DMS53 treated with DMSO at 0.1 percent for 48 hours (cell line): ENCODE measurements around the gene PCYT2.

Source experiments
- DNase-seq: peaks from one replicate; lab custom pipeline; 2025; ENCODE audit not compliant: unreplicated experiment; lab: John Stamatoyannopoulos, UW

The PCYT2 gene

DNA sequence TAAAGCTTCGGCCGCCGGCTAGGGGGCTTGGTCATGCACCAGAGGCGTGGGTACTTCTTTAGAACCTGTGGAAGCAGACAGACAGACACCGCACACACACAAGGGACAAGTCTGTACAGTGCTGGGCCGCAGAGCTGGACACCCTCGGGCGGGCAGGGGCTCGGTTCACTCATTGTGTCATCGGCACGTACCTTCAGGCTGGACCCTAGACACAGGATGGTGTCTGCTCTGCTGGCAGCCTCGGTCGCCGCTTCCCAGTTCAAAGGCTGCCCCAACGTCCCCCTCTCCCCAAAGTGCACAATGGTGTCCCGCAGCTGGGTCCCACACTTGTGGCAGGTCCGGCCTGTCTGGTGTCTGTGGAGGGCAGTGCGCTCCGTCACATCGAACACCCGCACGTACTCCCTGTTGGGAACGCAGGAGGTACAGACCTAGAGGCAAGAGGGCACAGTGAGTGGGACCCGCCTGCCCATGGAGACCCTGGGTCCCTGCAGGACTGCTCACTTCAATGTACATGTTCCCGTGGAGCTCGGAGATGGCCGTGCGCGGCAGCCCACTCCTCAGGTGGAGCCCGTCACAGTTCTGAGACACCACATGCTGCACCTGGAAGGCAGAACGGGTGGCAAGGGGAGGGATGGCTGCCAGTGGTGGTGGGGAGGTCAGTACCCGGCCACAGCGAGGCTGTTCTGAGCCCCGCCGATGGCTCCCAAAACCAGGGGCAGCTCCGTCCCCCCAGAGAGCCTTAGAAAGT is 3.1 kb upstream of the PCYT2 start:
- no peak for DNase-seq

DNA sequence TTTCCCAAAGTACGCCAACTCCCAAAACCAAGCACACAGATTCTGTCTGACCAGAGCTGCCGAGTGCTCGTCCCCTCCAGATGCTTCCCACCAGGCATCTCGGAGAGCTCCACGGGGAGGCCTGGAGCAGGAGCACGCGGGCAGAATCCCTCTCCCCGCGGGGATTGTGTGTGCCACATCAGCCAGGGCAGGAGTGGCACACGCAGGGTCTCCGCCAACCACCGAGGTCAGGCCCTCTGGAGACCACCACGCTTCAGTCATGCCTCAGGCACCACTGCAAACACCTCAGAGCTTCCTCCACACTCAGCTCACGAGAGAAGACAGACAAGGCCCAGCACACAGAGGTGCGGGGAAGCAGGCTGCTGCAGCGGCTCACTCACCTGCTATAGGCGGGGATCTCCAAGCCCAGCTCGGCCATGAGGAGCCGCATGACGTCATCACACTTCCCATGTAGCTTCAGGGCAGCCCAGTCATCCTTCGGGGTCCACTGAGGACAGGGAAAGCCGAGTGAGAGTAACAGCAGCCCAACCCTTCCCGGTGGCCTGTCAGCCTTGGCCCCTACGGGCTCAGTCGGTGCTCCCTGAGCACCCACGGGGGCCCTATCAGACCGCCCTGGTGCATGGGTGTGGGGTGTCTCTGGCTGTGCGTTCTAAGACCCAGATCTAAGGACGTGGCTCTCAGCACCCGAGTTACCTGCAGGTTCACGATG is 2.3 kb upstream of the PCYT2 start:
- DNase-seq: no peak

DNA sequence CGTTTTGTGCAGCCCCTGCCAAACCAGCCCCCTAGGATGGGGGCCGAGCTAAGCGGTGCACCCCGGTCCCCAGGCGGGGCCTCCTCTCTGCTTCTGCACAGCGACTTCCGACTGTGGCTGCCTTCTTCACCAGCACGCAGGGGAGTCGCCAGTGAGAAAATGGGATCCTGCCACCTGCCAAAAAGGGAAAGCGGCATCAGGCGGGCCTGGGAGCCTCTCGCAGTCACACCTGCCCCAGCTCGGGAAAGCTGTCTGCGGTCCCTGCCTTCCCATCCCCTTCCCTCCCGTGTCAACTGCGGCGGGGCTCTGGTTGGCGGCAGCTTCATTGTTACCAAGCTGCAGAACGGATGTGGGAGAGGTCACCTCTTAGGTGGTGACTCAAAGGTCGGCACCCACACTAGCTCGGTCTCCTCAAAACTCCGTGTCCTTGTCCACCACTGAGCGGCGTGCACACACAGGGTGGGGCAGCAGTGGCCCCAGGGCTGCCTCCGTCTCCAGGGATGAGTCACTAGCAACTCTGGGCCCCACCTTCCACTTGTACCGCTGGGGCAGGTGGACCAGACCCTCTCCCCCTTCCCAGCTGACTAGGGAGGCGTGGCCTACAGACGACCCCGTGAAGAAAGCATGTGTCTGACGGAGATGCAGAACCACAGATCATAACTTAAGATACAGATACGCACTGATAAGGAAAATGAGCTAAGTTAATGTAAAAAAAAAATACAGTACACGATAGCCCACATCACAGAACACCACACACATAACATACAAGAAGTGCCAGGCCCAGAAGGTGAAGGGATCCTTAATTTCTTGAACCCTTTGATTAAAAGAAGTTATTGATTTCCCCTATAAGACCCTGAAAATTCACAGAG is 1.5 kb upstream of the PCYT2 start:
- DNase-seq: no peak

DNA sequence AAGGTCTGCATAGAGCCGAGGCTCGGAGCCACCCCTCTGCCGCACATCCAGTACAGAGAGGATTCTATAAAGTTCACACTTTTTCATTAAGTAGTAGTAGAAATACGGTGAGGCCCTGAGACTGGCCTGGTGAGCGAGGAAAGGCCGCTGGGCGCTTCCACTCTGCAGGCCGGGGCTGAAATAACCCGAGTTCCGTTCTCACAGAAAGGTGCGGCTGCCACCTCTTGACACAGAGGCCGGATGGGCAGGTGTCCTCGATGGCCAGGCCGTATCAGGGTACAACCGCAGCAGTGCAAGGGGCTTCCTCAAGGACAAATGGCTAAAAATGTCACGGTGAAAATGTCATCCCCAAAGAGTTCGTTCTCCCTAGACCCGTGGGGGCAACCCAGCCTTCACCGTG is 770 bp upstream of the PCYT2 start:
- DNase-seq: no peak

DNA sequence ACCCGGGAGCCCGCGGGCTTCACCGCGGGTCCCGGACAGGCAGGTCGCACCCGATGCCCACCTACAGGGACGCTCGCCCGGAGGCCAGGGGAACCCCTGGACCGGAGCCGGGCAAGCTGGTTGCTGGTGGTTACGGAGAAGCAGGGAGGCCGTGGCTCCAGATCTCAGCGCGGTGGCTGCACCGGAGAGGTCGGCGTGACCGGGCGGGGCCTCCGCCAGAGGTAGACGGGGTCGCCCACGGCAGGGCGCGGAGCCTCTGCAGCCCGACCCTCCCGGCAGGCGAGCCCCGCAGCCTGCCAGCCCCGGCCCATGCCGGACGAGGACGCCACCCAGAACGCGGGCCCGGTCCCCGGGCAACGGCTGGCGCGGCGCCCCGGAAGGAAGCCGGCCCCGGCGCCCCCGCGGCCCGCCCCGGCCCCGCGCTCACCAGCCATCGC is 341 bp downstream of the PCYT2 start:
- DNase-seq: no peak

DNA sequence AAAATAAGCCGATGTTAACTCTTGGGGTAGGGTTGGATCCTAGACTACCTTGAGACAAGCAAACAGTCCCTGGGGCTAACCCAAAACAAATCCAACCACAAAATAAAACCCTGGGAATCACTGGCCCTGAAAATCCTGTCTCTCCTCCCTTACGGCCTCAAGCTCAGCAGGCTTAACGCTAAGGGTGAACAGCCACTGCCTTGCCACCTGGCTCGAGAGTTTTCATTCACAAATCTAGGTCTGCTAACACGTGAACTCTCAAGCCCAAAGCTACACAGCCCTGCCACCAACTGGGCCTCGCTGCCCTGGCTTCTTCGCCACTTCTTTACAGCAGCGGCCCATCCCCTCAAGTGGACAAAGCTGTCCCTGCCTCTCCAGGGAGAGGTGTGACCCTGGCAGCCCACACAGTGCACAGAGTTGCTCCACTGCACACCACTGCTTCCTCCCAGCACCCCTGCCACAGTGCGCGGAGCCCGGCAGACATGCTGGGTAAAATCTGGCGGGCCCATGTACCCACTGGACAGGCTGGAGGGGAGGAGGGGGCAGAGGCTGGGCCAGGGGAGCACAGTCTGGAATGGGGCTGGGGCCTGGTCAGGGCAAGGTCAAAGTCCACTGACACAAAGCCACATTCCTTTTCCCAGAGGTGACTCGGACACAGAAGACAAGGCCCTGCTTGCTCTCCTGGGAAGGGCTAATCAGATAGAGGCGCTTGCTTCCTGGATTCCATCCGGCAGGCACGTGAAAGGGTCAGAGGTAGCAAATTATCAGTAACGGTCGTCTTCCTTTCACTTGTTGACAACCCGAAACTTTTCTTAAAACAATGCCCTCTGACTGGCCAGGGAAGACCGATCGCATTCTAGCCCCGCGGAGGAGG is 996 bp downstream of the PCYT2 start:
- DNase-seq: no peak

DNA sequence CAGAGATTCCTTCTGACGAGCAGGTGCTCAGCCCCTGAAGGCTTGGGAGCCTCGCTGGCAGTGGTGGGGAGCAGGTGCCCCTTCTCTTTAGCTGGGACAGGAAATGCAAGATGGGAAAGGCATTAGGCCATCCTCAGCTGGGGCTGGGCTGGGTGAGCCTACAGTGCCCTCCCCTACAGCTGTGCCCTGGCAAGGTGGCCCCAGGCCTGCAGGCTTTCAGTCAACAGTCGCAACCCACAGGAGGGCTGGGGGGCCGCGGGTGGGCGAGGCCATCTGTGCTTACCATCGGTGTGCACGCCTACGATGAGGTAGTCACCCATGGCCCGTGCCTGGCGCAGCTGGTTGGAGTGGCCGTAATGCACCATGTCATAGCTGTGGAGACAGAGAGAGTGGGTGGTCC is 2.0 kb downstream of the PCYT2 start:
- DNase-seq: no peak

DNA sequence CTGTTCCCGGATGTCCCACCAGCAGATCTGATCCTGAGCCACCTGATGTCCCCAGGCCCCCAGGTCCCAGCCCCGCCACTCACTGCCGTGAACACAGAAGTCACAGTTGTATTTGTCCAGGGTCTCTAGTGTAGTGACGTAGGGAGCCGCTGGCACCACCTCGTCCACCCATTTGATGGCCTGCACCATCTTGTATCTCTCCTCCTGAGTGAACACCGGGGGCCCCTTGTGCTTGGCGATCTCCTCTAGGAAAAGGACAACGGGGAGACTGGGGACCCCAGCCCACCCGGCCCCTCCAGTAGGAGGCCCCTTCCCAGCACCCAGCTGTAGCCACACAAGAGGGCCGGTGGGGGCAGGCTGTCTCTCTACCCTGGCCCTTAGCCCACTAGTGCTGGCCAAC is 2.4 kb downstream of the PCYT2 start:
- DNase-seq: no peak

DNA sequence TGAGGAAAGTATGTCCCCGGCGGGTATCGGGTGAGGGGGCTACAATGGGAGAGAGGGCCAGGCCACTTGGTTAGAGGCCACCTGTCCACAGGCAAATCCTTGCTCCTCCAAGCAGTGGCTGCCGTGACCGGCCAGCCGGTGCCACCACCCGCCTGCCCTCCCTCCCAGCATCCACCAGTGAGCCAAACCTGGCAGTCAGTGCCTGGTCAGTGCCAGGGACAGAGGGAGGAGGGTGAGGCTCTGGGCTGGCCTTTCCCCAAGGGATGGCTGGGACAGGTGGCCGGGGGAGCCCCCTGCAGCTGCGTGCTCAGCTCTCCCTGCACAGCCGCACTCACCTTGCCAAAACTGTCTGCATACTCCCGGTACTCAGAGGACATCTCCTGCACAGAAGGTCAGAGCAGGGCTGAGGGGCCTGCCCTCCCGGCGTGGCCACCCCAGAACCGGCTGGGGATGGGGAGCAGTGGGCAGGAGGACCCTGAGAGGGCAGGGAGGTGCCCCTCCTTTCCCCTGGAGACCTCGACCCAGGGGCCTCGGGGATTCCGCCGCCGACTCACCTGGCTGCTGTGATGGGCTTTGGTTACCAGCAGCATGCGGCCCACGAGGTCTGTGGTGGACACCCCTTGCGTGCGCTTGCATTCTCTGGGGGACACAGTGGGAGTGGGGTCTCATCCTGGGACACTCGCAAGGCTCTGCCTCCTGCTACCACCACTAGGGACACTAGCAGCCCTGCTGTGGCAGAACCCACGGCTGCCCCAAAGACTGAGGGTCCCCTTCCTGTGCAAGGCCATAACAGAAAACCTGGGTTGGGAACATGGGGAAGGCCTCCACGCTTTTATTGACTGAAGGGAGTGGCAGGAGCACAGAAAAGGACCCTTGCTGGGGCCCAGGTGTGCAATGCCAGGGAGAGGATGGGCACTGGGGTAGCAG is 3.7 kb downstream of the PCYT2 start:
- no peak for DNase-seq

DNA sequence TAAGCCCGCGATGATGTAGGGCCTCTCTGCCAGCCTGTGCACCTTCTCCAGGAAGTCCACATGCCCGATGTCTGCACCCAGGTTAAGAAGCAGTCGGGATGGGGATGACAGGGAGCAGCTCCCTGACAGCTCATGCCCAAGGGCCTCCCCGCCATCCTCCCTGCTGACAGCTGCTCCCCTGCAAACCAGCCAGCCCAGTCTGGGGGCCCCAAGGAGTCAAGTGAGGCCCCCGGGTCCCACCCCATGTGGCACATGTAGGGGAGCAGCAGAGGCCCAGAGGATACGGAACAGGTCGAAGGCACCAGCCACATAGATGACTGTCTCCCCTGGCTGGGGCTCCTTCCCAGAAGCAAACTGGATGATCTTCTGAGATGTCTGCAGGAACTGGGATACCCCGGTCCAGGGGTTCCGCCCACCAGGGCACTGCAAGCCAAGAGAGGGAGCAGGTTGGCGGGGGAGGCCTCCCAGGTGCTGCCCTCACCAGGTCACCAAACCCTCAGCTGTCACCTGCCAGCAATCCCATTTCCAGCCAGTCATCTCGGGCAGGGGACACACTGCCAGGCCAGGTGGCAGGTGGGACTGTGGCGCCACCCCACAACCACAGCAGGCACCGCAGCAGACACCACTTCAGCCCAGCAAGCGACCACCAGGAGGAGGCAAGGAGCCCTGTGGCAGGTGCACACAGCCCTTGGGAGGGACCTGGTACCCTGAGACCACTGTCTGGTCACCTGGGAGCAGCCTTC is 4.6 kb downstream of the PCYT2 start:
- DNase-seq: no peak

DNA sequence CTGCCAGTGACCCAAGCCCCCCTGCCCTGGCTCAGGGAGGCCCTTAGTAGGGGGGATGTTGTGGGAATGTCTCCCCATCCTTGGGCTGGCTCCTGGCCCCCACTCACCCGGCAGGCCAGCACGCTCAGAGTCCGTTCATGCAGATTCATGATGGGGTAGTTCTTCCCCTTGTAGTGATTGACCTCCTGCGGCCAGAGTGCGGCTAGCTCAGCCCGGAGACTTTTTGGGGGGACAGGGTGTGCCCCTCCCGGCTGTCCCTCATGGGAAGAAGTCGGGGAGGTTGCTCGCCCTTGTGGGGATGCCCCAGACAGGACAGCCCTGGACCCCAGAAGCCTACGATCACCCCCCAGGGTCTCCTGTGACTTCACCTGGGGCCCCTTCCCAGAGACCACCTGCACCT is 5.2 kb downstream of the PCYT2 start:
- DNase-seq: no peak

DNA sequence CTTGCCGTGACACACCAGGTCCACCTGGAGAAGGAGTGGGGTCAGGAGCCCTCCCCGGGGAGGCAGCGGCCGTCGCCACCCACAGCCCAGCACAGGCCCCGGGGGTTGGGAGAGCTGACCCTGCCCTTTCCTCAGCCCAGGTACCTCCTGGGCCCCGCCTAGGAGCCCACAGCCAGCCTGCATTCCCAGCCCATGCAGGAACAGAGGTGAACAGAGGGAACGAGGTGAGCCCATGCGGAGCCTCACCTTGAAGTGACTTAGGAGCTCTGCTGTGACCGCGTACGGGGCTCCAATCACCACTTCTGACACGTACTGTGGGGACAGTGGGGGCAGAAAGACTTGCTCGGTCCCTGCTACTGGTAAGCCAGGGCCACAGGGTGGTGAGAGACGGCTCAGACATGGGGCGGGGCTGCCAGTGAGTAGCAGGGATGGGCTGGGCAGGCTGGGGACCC is 5.7 kb downstream of the PCYT2 start:
- DNase-seq: no peak

DNA sequence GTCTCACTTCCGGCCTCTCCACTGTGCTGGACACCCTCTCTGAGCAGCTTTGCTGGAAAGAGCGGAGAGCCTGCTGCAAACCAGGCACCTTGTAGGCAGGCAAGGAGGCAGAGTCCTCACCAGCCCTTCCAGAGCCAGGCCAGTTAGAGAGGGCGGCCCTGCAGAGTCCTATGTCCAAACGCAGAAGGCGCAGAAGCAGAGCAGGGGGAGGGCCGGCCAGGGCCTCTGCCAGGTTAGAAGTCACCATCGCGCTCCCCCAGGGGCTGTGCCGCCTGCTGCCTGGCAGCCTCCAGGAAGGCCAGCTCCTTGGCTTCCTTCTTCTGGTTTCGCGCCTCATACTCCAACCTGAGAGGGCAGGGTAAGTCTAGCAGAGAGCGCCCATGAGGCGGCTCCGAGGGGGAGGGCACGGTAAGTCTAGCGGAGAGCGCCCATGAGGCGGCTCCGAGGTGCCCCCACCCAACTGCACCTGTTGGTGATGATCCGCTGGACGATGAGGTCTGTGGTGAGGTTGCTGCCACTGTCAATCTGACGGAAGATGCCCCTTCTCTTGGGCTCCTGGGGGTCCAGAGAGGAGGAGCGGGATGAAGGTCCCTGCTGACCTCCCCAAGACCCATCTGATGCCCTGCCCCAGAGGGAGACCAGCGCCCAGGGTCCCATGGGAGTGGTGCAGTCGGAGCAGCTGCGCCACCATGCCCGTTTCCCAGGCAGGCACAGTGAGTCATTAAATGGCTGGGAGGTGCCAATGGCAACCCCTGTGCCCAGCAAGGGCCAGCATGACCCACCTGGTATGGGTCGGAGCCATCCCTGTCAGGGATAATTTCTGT is 6.4 kb downstream of the PCYT2 start:
- no peak for DNase-seq

DNA sequence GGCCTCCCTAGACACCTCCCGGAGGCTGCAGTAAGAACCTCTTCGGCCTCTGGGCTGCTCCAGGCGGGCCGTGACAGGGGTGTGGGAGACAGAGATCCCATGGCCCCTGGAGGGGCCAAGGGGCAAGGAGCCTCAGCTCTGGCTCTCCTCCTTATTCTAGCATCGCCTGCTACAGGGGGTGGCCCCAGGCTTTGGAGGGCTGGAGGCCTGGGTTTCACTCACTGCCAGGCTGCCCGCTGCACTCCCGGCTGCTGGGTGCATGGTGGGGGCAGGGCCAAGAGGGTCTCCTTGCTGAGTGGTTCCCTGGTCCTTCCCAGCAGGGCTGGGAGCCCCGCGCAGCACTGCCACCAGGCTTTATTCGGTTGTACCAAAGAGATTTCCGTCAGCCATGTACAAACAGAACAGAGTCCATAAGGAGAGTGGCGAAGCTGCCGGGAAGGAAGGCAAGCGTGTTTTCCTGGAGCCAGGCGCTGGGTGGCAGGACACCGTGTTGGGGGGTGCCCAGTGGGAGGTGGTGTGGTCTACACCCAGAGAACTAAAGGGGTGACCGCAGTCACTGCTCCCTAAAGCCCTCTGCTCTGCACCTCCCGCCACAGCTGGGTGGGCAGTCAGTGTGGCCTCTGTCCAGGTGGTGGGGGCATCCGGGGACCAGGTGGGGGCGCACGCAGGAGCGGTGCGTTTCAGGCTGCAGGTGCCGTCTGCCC is 7.2 kb downstream of the PCYT2 start:
- no peak for DNase-seq

DNA sequence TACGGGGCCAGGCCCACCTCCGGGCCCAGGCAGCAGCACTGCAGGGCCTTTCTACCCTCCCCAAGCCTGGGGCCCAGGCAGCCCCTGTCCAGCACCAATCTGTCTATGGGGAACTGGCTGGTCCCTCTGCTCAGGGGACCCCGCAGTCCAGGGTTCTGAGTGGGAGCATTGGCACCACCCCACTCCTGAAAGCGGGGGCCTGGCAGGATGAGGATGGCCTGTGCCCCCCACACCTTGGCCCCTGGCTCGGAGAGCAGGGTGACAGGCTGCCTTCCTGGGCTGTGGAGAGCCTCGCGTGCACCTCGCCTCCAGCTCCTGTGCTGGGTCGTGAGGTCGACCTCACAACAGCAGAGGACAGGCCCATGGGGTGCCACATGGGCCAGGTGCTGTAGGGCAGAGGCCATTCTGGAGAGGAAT is 7.8 kb downstream of the PCYT2 start:
- DNase-seq: no peak

DNA sequence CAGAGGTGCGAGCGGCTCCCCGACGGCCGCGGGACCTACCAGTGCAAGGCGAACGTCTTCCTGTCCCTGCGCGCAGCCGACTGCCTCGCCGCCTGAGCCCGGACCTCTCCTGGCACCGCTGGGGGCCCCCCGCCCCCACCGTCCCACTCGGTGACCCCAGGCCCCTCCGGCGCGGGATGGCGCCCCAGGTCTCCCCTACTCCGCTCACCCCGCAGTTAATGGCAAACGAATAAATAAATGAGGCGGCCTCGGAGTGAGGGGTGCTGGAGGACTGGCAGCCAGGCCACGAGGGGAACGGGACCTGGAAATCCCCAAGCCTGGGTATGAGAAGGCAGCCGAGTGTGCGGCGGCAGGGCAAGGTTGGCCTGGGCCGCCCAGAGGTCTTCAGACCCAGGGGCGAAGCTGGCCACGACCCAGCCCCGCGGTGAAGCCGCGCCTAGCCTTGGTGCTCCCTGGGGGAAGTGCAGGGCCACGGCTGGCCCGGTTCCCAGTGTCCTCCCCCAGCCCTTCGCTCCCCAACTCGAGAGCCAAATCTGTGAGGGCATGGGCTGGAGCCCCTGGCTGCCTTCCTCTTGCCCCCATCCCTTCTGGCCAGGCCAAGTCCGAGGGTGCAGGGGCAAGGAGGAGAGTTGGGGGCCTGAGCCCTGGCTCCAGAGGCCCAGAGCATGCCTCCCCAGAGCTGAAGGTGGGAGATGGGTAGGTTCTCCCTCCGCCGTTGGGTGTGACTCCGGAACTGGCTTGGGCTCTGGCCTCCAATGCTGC is 8.4 kb downstream of the PCYT2 start:
- no peak for DNase-seq
